B cell (primary cell): ENCODE measurements around the gene PGAM5.

Experiments
- CTCF ChIP-seq: fragments of 200-600 bp; IDR thresholded peaks from one replicate; pipeline ENCODE4 v1.8.0; 2022; ENCODE audit warnings: antibody characterized with exemption, mild to moderate bottlenecking
- EZH2 ChIP-seq: IDR thresholded peaks from 2 replicates; pipeline ENCODE4 v1.6.1; 2012; ENCODE audit warnings: borderline replicate concordance, low read depth, mild to moderate bottlenecking, moderate library complexity, low read length; ENCODE audit not compliant: insufficient read depth, poor library complexity, severe bottlenecking

- TF ChIP-seq CTCF, result no peak
- no peak for TF ChIP-seq EZH2
Measured at GRCh38 chr12:132698341-132698740, 12.3 kb upstream of the PGAM5 start.
